ENCODE results near the gene RIPK4. TPM values are rescaled to one million over a fixed set of nuclear protein-coding genes. Genes with fewer than 3 reads are reported as not detected.

Gene RIPK4
- total and polyA plus RNA-seq, 2 of the 13 experiments (the other 11 are each of a cell fraction or from before 2014, with no cell fraction given): 3.1 to 4.9 TPM

- no peak for TF ChIP-seq PRDM15 (CRISPR knock-in tag; IDR thresholded peaks at IDR 0.05)
- no peak for TF ChIP-seq ZNF331 (CRISPR knock-in tag; IDR thresholded peaks at IDR 0.05)
- no peak for TF ChIP-seq MTA1 (CRISPR knock-in tag; IDR thresholded peaks at IDR 0.05; ENCODE audit: borderline replicate concordance)
- TF ChIP-seq, protein P1, sequence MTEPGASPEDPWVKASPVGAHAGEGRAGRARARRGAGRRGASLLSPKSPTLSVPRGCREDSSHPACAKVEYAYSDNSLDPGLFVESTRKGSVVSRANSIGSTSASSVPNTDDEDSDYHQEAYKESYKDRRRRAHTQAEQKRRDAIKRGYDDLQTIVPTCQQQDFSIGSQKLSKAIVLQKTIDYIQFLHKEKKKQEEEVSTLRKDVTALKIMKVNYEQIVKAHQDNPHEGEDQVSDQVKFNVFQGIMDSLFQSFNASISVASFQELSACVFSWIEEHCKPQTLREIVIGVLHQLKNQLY (CRISPR knock-in tag; IDR thresholded peaks at IDR 0.05): no peak
- TF ChIP-seq ZMYM3 (CRISPR knock-in tag; IDR thresholded peaks at IDR 0.05): no peak
Observed at GRCh38 chr21:41776778-41777177, 9.9 kb upstream of the RIPK4 start (continued).

DNA sequence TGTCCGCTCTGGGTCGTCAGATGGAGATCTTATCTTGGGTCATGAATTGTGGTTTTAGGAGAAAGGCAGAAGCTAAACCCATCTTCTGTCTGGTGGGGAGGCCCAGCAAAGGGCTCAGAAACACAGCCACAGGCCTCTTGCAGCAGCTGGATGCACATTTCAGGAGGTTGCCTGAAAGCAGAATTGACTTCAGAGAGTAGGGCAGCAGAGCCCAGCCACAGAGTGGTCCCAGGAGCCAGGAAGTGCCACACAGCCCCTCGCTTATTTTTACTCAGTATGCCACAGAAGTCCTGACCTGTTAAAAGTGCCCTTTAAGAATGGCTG lies 8.3 kb upstream of the RIPK4 start:
- DNase-seq (ENCODE audit: low spot score): no peak
- Histone ChIP-seq H3K9me3 (ENCODE audit: low read length) (no peaks in the 10 kb centered on the region), H2AFZ (ENCODE audit: low read length) (no peak overlapping the region), H3K4me2 (ENCODE audit: low read depth, low read length) (0 out of 2 replicates have a peak overlapping the region, but pooled peaks have one; percentile 10), H3K4me1 (ENCODE audit: insufficient read depth, low read length) (peaks cover 52% of the 10 kb centered on the region), H3K27me3 (ENCODE audit: control insufficient read depth in 1 of 2, insufficient read depth in 2 of 2, low read length in 2 of 2) (peaks cover 8 to 58% of the 10 kb centered on the region in 2 experiments), H3K9ac (ENCODE audit: insufficient read depth, low read depth, low read length) (no peak overlapping the region), H4K20me1 (ENCODE audit: insufficient read depth, low read length) (no peaks in the 10 kb centered on the region), H3K4me3 (replicated peaks in 1 of 3; ENCODE audit: insufficient read depth in 1 of 3, low read depth in 2 of 3, low read length in 3 of 3) (no peak overlapping the region), H3K79me2 (ENCODE audit: insufficient read depth, low read length) (no peaks in the 10 kb centered on the region), H3K36me3 (replicated peaks in 1 of 2; ENCODE audit: control insufficient read depth in 1 of 2, insufficient read depth in 2 of 2, low read length in 2 of 2) (no peaks in the 10 kb centered on the region), H3K27ac (ENCODE audit: extremely low read length, insufficient read depth, low read length) (no peak overlapping the region)
- no TSS peak for BruUV-seq (replicated peaks)
- no peak for FAIRE-seq
- 71% methylated on average over 1 of the region's 3 CpGs for WGBS (ENCODE audit: low lambda C conversion rate)
- intact Hi-C loops (cut with micrococcal nuclease; ENCODE audit: unreplicated experiment): no loop called here
- ATAC-seq: no peak
- CTCF ChIA-PET (ENCODE audit: low intra/inter-chr PET ratio, low total read pairs): no interaction called here
- in situ Hi-C loops (cut with HindIII; ENCODE audit: extremely low pct_ligation_motif_present, low pct_unique_long_range_greater_than_20kb): loop anchor here (5.0 kb wide), 1 partner anchor 163 kb away; no protein-coding TSS in a partner anchor
- POLR2A ChIA-PET: no interaction called here
- TF ChIP-seq ZNF235 (CRISPR knock-in tag; IDR thresholded peaks at IDR 0.05; ENCODE audit: borderline replicate concordance) (no peak), ZBTB21 (CRISPR knock-in tag; IDR thresholded peaks at IDR 0.05) (no peak), ZNF512 (CRISPR knock-in tag; IDR thresholded peaks at IDR 0.05) (no peak), KDM5A (IDR thresholded peaks at IDR 0.05; ENCODE audit: borderline replicate concordance, low read length) (no peak), ZNF496 (CRISPR knock-in tag; IDR thresholded peaks at IDR 0.05; ENCODE audit: insufficient replicate concordance) (no peak), SMYD3 (CRISPR knock-in tag; IDR thresholded peaks at IDR 0.05) (no peak), MAFK (conservative IDR thresholded peaks at IDR 0.05 in 1 of 2, IDR thresholded peaks at IDR 0.05 in 1 of 2; ENCODE audit: low read length in 2 of 2) (no peak)
- TF ChIP-seq, protein P2, sequence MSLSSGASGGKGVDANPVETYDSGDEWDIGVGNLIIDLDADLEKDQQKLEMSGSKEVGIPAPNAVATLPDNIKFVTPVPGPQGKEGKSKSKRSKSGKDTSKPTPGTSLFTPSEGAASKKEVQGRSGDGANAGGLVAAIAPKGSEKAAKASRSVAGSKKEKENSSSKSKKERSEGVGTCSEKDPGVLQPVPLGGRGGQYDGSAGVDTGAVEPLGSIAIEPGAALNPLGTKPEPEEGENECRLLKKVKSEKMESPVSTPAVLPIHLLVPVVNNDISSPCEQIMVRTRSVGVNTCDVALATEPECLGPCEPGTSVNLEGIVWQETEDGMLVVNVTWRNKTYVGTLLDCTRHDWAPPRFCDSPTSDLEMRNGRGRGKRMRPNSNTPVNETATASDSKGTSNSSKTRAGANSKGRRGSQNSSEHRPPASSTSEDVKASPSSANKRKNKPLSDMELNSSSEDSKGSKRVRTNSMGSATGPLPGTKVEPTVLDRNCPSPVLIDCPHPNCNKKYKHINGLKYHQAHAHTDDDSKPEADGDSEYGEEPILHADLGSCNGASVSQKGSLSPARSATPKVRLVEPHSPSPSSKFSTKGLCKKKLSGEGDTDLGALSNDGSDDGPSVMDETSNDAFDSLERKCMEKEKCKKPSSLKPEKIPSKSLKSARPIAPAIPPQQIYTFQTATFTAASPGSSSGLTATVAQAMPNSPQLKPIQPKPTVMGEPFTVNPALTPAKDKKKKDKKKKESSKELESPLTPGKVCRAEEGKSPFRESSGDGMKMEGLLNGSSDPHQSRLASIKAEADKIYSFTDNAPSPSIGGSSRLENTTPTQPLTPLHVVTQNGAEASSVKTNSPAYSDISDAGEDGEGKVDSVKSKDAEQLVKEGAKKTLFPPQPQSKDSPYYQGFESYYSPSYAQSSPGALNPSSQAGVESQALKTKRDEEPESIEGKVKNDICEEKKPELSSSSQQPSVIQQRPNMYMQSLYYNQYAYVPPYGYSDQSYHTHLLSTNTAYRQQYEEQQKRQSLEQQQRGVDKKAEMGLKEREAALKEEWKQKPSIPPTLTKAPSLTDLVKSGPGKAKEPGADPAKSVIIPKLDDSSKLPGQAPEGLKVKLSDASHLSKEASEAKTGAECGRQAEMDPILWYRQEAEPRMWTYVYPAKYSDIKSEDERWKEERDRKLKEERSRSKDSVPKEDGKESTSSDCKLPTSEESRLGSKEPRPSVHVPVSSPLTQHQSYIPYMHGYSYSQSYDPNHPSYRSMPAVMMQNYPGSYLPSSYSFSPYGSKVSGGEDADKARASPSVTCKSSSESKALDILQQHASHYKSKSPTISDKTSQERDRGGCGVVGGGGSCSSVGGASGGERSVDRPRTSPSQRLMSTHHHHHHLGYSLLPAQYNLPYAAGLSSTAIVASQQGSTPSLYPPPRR (CRISPR knock-in tag; IDR thresholded peaks at IDR 0.05; ENCODE audit: borderline replicate concordance): no peak
